PC-9 (cell line): Measurements from ENCODE around the gene GABRR3. TPM values are rescaled to one million over a fixed set of nuclear protein-coding genes. Genes with fewer than 3 reads are reported as not detected.

Source experiments
- BruUV-seq: library from RNA; stranded (reverse); fragments of 400-500 nt; replicated peaks from 2 replicates; lab custom pipeline; 2021; lab: Mats Ljungman, UMichigan
- CTCF ChIA-PET: fragments of 300-600 bp; sonication (Branson Sonifier 250); formaldehyde crosslinking; loops from one replicate; lab custom pipeline; 2022; ENCODE audit warnings: antibody characterized with exemption; lab: Charles Lee
- POLR2A ChIA-PET: fragments of 300-600 bp; sonication (Branson Sonifier 250); formaldehyde crosslinking; loops from one replicate; lab custom pipeline; 2022; ENCODE audit warnings: antibody characterized with exemption; ENCODE audit not compliant: unreplicated experiment; lab: Charles Lee
- DNase-seq, 2 experiments: peaks; one replicate each; pipeline versions ENCODE4 v3.0.0 to v3.0.0-alpha.2; 2015 to 2022; ENCODE audit warnings: mixed read lengths in 1 of 2
- H2AFZ ChIP-seq: fragments of 200-600 bp; sonication (generic); 2 replicates; pipeline ENCODE4 v1.8.1; 2017; ENCODE audit warnings: antibody characterized with exemption
- H3F3A ChIP-seq: fragments of 200-600 bp; sonication (generic); 2 replicates; pipeline ENCODE4 v1.8.1; 2017; ENCODE audit warnings: antibody characterized with exemption, mild to moderate bottlenecking, low read depth; ENCODE audit not compliant: insufficient read depth
- H3K27ac ChIP-seq: fragments of 200-600 bp; sonication (generic); 2 replicates; pipeline ENCODE4 v1.6.1; 2016; ENCODE audit warnings: mixed run types
- H3K27me3 ChIP-seq: fragments of 200-600 bp; sonication (generic); 2 replicates; pipeline ENCODE4 v1.6.1; 2016; ENCODE audit warnings: low read depth, mixed run types; ENCODE audit not compliant: insufficient read depth
- H3K36me3 ChIP-seq: fragments of 200-600 bp; sonication (generic); 2 replicates; pipeline ENCODE4 v1.6.1; 2016; ENCODE audit warnings: low read depth, mixed run types
- H3K4me1 ChIP-seq: fragments of 200-600 bp; sonication (generic); replicated peaks from 2 replicates; pipeline ENCODE4 v1.6.1; 2016; ENCODE audit warnings: mixed run types; ENCODE audit not compliant: insufficient read depth
- H3K4me2 ChIP-seq: fragments of 200-600 bp; sonication (generic); 2 replicates; pipeline ENCODE4 v1.6.1; 2017; ENCODE audit warnings: mixed run types
- H3K4me3 ChIP-seq: fragments of 200-600 bp; sonication (generic); 2 replicates; pipeline ENCODE4 v1.6.1; 2016; ENCODE audit warnings: mixed run types
- H3K79me2 ChIP-seq: fragments of 200-600 bp; sonication (generic); 2 replicates; pipeline ENCODE4 v1.6.1; 2017; ENCODE audit warnings: low read depth, mixed run types
- H3K9me2 ChIP-seq: fragments of 200-600 bp; sonication (generic); 2 replicates; pipeline ENCODE4 v1.8.1; 2017; ENCODE audit warnings: mild to moderate bottlenecking; ENCODE audit not compliant: insufficient read depth
- H3K9me3 ChIP-seq: fragments of 200-600 bp; sonication (generic); 2 replicates; pipeline ENCODE4 v1.8.1; 2016; ENCODE audit warnings: low read depth; ENCODE audit not compliant: insufficient read depth
- H4K20me1 ChIP-seq: fragments of 200-600 bp; sonication (generic); 2 replicates; pipeline ENCODE4 v1.8.1; 2017; ENCODE audit not compliant: insufficient read depth
- EZH2 ChIP-seq: fragments of 200-600 bp; sonication (generic); IDR thresholded peaks from 2 replicates; pipeline ENCODE4 v1.8.0; 2017; ENCODE audit warnings: antibody characterized with exemption, low read depth
- intact Hi-C: fragments of 100-400 bp; cut with micrococcal nuclease; formaldehyde crosslinking; loops from one replicate; pipeline ENCODE4 v1.10.0; 2022; ENCODE audit not compliant: unreplicated experiment
- total RNA-seq: library from RNA; stranded (reverse); gene quantifications from 2 replicates; pipeline ENCODE4 v1.2.3, GENCODE V29; 2021
- TF ChIP-seq, protein P1 (sequence below): fragments of 200-600 bp; sonication (generic); conservative IDR thresholded peaks from 2 replicates; pipeline ENCODE4 v1.6.1; 2017; ENCODE audit warnings: mixed run types, antibody characterized with exemption, mild to moderate bottlenecking, moderate library complexity

The GABRR3 gene
- total RNA-seq, 1 experiment from 2014 or later = not detected

GRCh38 chr3:97952280-97952679 is 82.8 kb downstream of the GABRR3 start:
- H3K27ac ChIP-seq = peak overlapping the region; percentile 91
- ChIA-PET CTCF (no interaction called here), POLR2A (interaction anchor here (0.7 to 0.8 kb wide), 2 partner anchors 19 to 131 kb away, joined by 3 to 7 read pairs; partner anchors contain the start of gene CRYBG3)

DNA sequence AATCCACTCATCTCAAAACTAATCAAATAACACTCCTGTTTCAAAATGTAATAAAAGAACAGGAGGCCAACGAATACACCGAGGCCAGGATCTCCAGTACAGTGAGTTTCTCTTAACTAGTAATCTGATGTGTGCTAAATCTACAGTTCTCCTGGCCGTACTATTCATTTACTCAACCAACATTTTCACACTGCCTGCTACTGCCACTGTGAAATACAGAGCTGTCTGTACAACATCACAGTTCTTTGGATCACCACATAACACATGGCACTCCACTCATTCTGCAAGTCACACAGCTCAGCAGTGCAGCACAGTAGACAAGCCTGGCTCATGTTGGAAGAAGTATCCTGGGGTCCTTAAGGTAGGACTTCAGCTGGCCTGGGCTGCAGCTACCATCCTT is 84.8 kb downstream of the GABRR3 start:
- no TSS peak for BruUV-seq
- intact Hi-C loops = loop anchor here (5.0 kb wide), 2 partner anchors 68 to 72 kb away; no protein-coding TSS in a partner anchor
- H3K4me3 ChIP-seq = no peak overlapping the region
- DNase-seq = no peak
- H3K9me2 ChIP-seq = no peaks in the 10 kb centered on the region
- no peak overlapping the region for H3K27ac ChIP-seq
- no peaks in the 10 kb centered on the region for H3K9me3 ChIP-seq
- no peak overlapping the region for H2AFZ ChIP-seq
- no peak overlapping the region for H3K4me2 ChIP-seq
- ChIA-PET POLR2A (no interaction called here), CTCF (no interaction called here)
- H4K20me1 ChIP-seq = no peaks in the 10 kb centered on the region
- H3K4me1 ChIP-seq = peaks cover 34% of the 10 kb centered on the region
- no peak for TF ChIP-seq EZH2
- TF ChIP-seq, protein P1, sequence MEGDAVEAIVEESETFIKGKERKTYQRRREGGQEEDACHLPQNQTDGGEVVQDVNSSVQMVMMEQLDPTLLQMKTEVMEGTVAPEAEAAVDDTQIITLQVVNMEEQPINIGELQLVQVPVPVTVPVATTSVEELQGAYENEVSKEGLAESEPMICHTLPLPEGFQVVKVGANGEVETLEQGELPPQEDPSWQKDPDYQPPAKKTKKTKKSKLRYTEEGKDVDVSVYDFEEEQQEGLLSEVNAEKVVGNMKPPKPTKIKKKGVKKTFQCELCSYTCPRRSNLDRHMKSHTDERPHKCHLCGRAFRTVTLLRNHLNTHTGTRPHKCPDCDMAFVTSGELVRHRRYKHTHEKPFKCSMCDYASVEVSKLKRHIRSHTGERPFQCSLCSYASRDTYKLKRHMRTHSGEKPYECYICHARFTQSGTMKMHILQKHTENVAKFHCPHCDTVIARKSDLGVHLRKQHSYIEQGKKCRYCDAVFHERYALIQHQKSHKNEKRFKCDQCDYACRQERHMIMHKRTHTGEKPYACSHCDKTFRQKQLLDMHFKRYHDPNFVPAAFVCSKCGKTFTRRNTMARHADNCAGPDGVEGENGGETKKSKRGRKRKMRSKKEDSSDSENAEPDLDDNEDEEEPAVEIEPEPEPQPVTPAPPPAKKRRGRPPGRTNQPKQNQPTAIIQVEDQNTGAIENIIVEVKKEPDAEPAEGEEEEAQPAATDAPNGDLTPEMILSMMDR = no peak
- H3K27me3 ChIP-seq = no peaks in the 10 kb centered on the region
- peaks cover 62% of the 10 kb centered on the region for H3K36me3 ChIP-seq
- H3K79me2 ChIP-seq = peaks cover 12% of the 10 kb centered on the region; the same call in 1 of the 2 replicates
- H3F3A ChIP-seq = peaks cover 23% of the 10 kb centered on the region

More at GRCh38 chr3:97952280-97952679, 82.8 kb downstream of the GABRR3 start:
- Histone ChIP-seq H3K79me2 (peaks cover 12% of the 10 kb centered on the region; the same call in 1 of the 2 replicates), H3K4me3 (peak overlapping the region; percentile 36), H3K4me2 (peak overlapping the region; percentile 79), H3K27me3 (no peaks in the 10 kb centered on the region), H3K36me3 (peaks cover 53% of the 10 kb centered on the region), H3K4me1 (peaks cover 43% of the 10 kb centered on the region), H2AFZ (no peak overlapping the region), H3K9me3 (no peaks in the 10 kb centered on the region), H4K20me1 (no peaks in the 10 kb centered on the region), H3K9me2 (no peaks in the 10 kb centered on the region), H3F3A (peaks cover 23% of the 10 kb centered on the region)
- DNase-seq = peak; percentile 26 to 93
- BruUV-seq = no TSS peak
- TF ChIP-seq EZH2 = no peak
- TF ChIP-seq, protein P1 = no peak
- intact Hi-C loops = loop anchor here (5.0 kb wide), 2 partner anchors 70 kb away; no protein-coding TSS in a partner anchor

GRCh38 chr3:97949743-97950142 is 85.4 kb downstream of the GABRR3 start:
- H3K4me1 ChIP-seq = peaks cover 34% of the 10 kb centered on the region
- no peak overlapping the region for H2AFZ ChIP-seq
- intact Hi-C loops = loop anchor here (5.0 kb wide), 2 partner anchors 67 to 73 kb away; no protein-coding TSS in a partner anchor
- POLR2A ChIA-PET = no interaction called here
- TF ChIP-seq, protein P1 = no peak
- TF ChIP-seq EZH2 = no peak
- H3K9me2 ChIP-seq = no peaks in the 10 kb centered on the region
- H3K79me2 ChIP-seq = peaks cover 12% of the 10 kb centered on the region; the same call in 1 of the 2 replicates
- peaks cover 23% of the 10 kb centered on the region for H3F3A ChIP-seq
- peaks cover 67% of the 10 kb centered on the region for H3K36me3 ChIP-seq
- H3K9me3 ChIP-seq = no peaks in the 10 kb centered on the region
- H3K27me3 ChIP-seq = no peaks in the 10 kb centered on the region
- DNase-seq = no peak
- no TSS peak for BruUV-seq
- CTCF ChIA-PET = no interaction called here
- no peak overlapping the region for H3K4me3 ChIP-seq
- no peak overlapping the region for H3K4me2 ChIP-seq
- no peaks in the 10 kb centered on the region for H4K20me1 ChIP-seq
- H3K27ac ChIP-seq = no peak overlapping the region
